Natural killer cell (primary cell): Measurements from ENCODE around the gene ANTKMT. TPM values are rescaled to one million over a fixed set of nuclear protein-coding genes. Genes with fewer than 3 reads are reported as not detected.

Experiments used
- ATAC-seq, 3 donors: fragments of 150-1000 bp in 2 of 3; fragments of 200-7000 bp in 1 of 3; cut with Tn5 transposase; 1 replicate in 1 of 3; 2 replicates in 2 of 3; pipeline ENCODE4 v1.10.0; 2021; ENCODE audit warnings: mild to moderate bottlenecking in 2 of 3, moderate library complexity in 2 of 3
- DNase-seq, 2 donors: peaks; one replicate each; pipeline versions ENCODE4 v3.0.0 to v3.0.0-alpha.2; 2013 to 2021; ENCODE audit warnings: mixed read lengths in 1 of 2
- H3K27ac ChIP-seq: one replicate; pipeline ENCODE4 v1.5.1; 2013; ENCODE audit warnings: mild to moderate bottlenecking, low read length
- H3K27me3 ChIP-seq: one replicate; pipeline ENCODE4 v1.6.1; 2013; ENCODE audit warnings: low read length; ENCODE audit not compliant: control insufficient read depth, insufficient read depth
- H3K36me3 ChIP-seq: one replicate; pipeline ENCODE4 v1.6.1; 2013; ENCODE audit warnings: low read length; ENCODE audit not compliant: control insufficient read depth, insufficient read depth
- H3K4me1 ChIP-seq: one replicate; pipeline ENCODE4 v1.6.1; 2013; ENCODE audit warnings: low read length; ENCODE audit not compliant: control insufficient read depth, insufficient read depth
- H3K4me3 ChIP-seq: one replicate; pipeline ENCODE4 v1.5.1; 2013; ENCODE audit warnings: low read length
- H3K9me3 ChIP-seq: one replicate; pipeline ENCODE4 v1.6.1; 2013; ENCODE audit warnings: low read length; ENCODE audit not compliant: control insufficient read depth, insufficient read depth
- H3K27ac Mint-ChIP-seq, 2 donors: one replicate each; pipeline ENCODE4 v1.8.0; 2022; ENCODE audit warnings: mild to moderate bottlenecking in 2 of 2, mixed read lengths in 2 of 2, moderate library complexity in 1 of 2
- H3K27me3 Mint-ChIP-seq, 2 donors: one replicate each; pipeline ENCODE4 v1.8.0; 2022; ENCODE audit warnings: low read depth in 2 of 2, mixed read lengths in 2 of 2
- H3K36me3 Mint-ChIP-seq: one replicate; pipeline ENCODE4 v1.8.0; 2022; ENCODE audit warnings: mixed read lengths
- H3K4me1 Mint-ChIP-seq, 2 donors: one replicate each; pipeline ENCODE4 v1.8.0; 2022; ENCODE audit warnings: mixed read lengths in 2 of 2
- H3K4me3 Mint-ChIP-seq: one replicate; pipeline ENCODE4 v1.8.0; 2022; ENCODE audit warnings: mild to moderate bottlenecking, moderate library complexity, mixed read lengths
- H3K9me3 Mint-ChIP-seq, 2 donors: one replicate each; pipeline ENCODE4 v1.8.0; 2022; ENCODE audit warnings: mixed read lengths in 2 of 2
- WGBS: methylation state at CpG from one replicate; pipeline ENCODE4 v1.1.7; 2013; ENCODE audit warnings: missing lambda C conversion rate; ENCODE audit not compliant: insufficient coverage; 5-methylcytosine and 5-hydroxymethylcytosine counted together
- intact Hi-C: fragments of 100-400 bp; cut with micrococcal nuclease; formaldehyde crosslinking; loops from one replicate; pipeline ENCODE4 v1.14.2; 2022
- total RNA-seq, 4 donors: library from RNA; stranded (reverse); fragments of 120-200 nt in 1 of 4; gene quantifications; one replicate each; pipeline versions ENCODE4 v1.2.3 to v1.2.4, GENCODE V29; 2013 to 2022
- TF ChIP-seq, protein P1 (sequence below): fragments of 200-600 bp; IDR thresholded peaks from one replicate; pipeline ENCODE4 v1.8.0; 2022; ENCODE audit warnings: antibody characterized with exemption

The ANTKMT gene
- total RNA-seq, 3 donors from 2014 or later (not counting 1 experiment from before 2014, with no cell fraction given), result 33.7 to 39.0 (median 37.7) TPM

DNA sequence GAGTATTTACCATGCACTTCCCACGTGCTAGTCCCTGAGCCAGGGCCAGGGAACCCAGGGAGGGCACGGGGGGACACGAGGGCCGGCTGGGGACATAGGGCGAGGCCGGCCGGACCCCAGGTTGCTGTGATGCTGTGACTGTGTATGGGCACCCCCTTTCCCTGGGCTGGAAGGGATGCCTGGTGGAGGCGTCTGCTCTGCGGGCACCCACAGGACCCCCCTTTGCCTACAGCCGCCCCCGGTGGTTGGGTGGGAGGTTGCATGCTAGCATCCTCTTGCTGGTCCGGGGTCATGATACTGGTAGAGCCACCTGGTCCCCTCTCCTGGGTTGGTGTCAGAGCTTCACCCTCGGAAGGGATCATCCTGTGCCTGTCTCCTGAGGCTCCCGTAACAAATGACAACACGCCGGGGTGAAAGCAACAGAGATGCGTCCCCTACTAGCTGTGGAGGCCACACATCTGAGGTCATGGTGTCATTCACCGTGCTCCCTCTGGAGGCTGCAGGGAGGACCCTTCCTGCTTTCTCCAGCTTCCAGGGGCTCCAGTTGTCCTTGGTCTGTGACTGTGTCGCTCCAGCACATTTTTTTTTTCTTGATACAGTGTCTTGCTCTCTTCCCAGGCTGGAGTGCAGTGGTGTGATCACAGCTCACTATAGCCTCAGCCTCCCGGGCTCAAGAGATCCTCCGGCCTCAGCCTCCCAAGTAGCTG is 23.0 kb downstream of the ANTKMT start:
- Mint-ChIP-seq H3K4me3 (no peak overlapping the region), H3K27ac (no peak overlapping the region)

DNA sequence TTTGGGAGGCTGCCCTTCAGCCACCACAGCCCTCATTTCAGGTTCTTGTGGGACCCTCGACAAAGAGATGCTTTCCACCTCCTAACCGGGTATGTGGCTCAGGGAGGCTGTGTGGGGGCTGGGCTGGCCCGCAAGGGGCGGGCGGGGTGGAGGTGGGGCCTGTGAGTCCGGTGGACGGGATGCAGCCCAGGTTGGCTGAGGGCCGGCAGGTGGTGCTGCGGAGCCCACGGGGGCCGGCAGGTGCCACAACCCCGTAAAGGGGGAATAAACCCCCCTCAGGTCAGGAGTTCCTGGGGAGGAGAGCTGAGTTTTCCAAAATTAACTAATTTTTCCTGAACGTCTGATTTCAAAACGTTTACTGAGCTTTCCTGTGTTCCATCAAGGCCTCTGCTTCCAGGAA is 24.8 kb downstream of the ANTKMT start:
- Histone ChIP-seq H3K4me3 (no peak overlapping the region), H3K27ac (no peak overlapping the region), H3K27me3 (no peaks in the 10 kb centered on the region), H3K4me1 (peaks cover 4% of the 10 kb centered on the region), H3K9me3 (no peaks in the 10 kb centered on the region), H3K36me3 (no peaks in the 10 kb centered on the region)
- DNase-seq (no peak), ATAC-seq (no peak)
- H3K27ac Mint-ChIP-seq, result no peak overlapping the region
- TF ChIP-seq, protein P1, sequence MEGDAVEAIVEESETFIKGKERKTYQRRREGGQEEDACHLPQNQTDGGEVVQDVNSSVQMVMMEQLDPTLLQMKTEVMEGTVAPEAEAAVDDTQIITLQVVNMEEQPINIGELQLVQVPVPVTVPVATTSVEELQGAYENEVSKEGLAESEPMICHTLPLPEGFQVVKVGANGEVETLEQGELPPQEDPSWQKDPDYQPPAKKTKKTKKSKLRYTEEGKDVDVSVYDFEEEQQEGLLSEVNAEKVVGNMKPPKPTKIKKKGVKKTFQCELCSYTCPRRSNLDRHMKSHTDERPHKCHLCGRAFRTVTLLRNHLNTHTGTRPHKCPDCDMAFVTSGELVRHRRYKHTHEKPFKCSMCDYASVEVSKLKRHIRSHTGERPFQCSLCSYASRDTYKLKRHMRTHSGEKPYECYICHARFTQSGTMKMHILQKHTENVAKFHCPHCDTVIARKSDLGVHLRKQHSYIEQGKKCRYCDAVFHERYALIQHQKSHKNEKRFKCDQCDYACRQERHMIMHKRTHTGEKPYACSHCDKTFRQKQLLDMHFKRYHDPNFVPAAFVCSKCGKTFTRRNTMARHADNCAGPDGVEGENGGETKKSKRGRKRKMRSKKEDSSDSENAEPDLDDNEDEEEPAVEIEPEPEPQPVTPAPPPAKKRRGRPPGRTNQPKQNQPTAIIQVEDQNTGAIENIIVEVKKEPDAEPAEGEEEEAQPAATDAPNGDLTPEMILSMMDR, result no peak
- no peaks in the 10 kb centered on the region for H3K4me1 Mint-ChIP-seq
- intact Hi-C loops, result no loop called here
- no peaks in the 10 kb centered on the region for H3K27me3 Mint-ChIP-seq
- H3K4me3 Mint-ChIP-seq, result no peak overlapping the region
- WGBS, result 16% methylated on average over 12 of the region's 14 CpGs
- H3K36me3 Mint-ChIP-seq, result no peaks in the 10 kb centered on the region
- H3K9me3 Mint-ChIP-seq, result no peaks in the 10 kb centered on the region

More for the DNA sequence above, 23.0 kb downstream of the ANTKMT start:
- Histone ChIP-seq H3K4me1 (peaks cover 16% of the 10 kb centered on the region), H3K4me3 (no peak overlapping the region), H3K27ac (no peak overlapping the region), H3K36me3 (no peaks in the 10 kb centered on the region), H3K27me3 (no peaks in the 10 kb centered on the region), H3K9me3 (no peaks in the 10 kb centered on the region)
- no peaks in the 10 kb centered on the region for H3K4me1 Mint-ChIP-seq
- WGBS, result 90% methylated on average over 21 of the region's 21 CpGs
- TF ChIP-seq, protein P1, result no peak
- DNase-seq, result no peak
- no peak for ATAC-seq
- no peaks in the 10 kb centered on the region for H3K36me3 Mint-ChIP-seq
- H3K9me3 Mint-ChIP-seq, result no peaks in the 10 kb centered on the region
- no peaks in the 10 kb centered on the region for H3K27me3 Mint-ChIP-seq
- intact Hi-C loops, result no loop called here

DNA sequence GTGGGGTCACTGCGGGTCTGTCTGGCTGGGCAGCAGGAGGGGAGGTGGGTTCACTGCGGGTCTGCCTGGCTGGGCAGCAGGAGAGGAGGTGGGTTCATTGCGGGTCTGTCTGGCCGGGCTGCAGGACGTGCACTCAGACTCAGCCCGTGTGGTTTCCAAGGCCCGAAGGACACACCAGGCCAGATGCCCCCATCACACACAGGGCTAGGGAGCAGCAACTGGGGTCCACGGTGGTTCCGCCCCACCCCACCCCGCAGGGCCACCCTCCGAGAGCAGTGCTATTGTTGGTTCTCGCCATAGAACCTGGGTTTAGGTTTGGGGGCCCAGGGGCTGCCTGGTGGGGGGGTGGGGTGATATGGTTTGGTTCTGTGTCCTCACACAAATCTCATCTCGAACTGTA is 25.7 kb downstream of the ANTKMT start:
- Histone ChIP-seq H3K36me3 (no peaks in the 10 kb centered on the region), H3K27me3 (no peaks in the 10 kb centered on the region), H3K4me1 (no peaks in the 10 kb centered on the region), H3K27ac (no peak overlapping the region), H3K4me3 (no peak overlapping the region), H3K9me3 (no peaks in the 10 kb centered on the region)
- Mint-ChIP-seq H3K4me1 (no peaks in the 10 kb centered on the region), H3K4me3 (no peak overlapping the region), H3K36me3 (no peaks in the 10 kb centered on the region), H3K27me3 (no peaks in the 10 kb centered on the region), H3K27ac (no peak overlapping the region), H3K9me3 (no peaks in the 10 kb centered on the region)
- WGBS, result 94% methylated on average over 13 of the region's 13 CpGs
- intact Hi-C loops, result no loop called here
- no peak for DNase-seq
- TF ChIP-seq, protein P1, result no peak
- ATAC-seq, result no peak
